ENCODE results near the gene LEFTY2. TPM values are rescaled to one million over a fixed set of nuclear protein-coding genes. Genes with fewer than 3 reads are reported as not detected.
"Not testable (repeated sequence)": the region's sequence is repeated elsewhere in the genome, so short reads cannot be mapped to it uniquely, and the experiment has no call there.

LEFTY2 gene
- polyA plus RNA-seq, 1 donor: 0.98 TPM

- no peak for DNase-seq
Observed at GRCh38 chr1:225930566-225930965, 10.5 kb downstream of the LEFTY2 start.

GRCh38 chr1:225929462-225929861 is 11.6 kb downstream of the LEFTY2 start:
- not testable (repeated sequence) for DNase-seq

- DNase-seq: no peak
Observed at GRCh38 chr1:225928186-225929175, 12.5 kb downstream of the LEFTY2 start.

- no peak for DNase-seq
Observed at GRCh38 chr1:225926551-225927113, 14.4 kb downstream of the LEFTY2 start.

- peak; percentile 92 for DNase-seq
Observed at GRCh38 chr1:225923692-225924555, 17.1 kb downstream of the LEFTY2 start, which contains the start of gene PYCR2. Gene PYCR2, minus strand, starts transcription at chr1:225924250. Its CDS starts 140 bp downstream, at chr1:225924110.

GRCh38 chr1:225923381-225923691 is 17.7 kb downstream of the LEFTY2 start:
- DNase-seq: no peak

- no peak for DNase-seq
Observed at GRCh38 chr1:225921734-225922709, 19.0 kb downstream of the LEFTY2 start.

- no peak for DNase-seq
Observed at GRCh38 chr1:225919906-225920305, 21.1 kb downstream of the LEFTY2 start.

GRCh38 chr1:225918280-225918679 is 22.7 kb downstream of the LEFTY2 start:
- DNase-seq: no peak

- no peak for DNase-seq
Observed at GRCh38 chr1:225917536-225917935, 23.5 kb downstream of the LEFTY2 start.

GRCh38 chr1:225917101-225917500 is 23.9 kb downstream of the LEFTY2 start:
- no peak for DNase-seq

GRCh38 chr1:225915538-225915991 is 25.5 kb downstream of the LEFTY2 start:
- no peak for DNase-seq

GRCh38 chr1:225914947-225915346 is 26.1 kb downstream of the LEFTY2 start:
- DNase-seq: no peak

GRCh38 chr1:225914391-225914790 is 26.6 kb downstream of the LEFTY2 start:
- DNase-seq: no peak

- DNase-seq: peak; percentile 58
Observed at GRCh38 chr1:225911191-225912130, 29.6 kb downstream of the LEFTY2 start.

- no peak for DNase-seq
Observed at GRCh38 chr1:225909477-225909876, 31.5 kb downstream of the LEFTY2 start.

- no peak for DNase-seq
Observed at GRCh38 chr1:225908773-225909172, 32.2 kb downstream of the LEFTY2 start.

GRCh38 chr1:225908013-225908640 is 32.9 kb downstream of the LEFTY2 start:
- no peak for DNase-seq

GRCh38 chr1:225907341-225907740 is 33.7 kb downstream of the LEFTY2 start:
- DNase-seq: no peak

Measured in left kidney (tissue), 2 donors.